NCI-H510A (cell line): ENCODE data around the gene ZNF646.

Source experiments
- DNase-seq: peaks from one replicate; lab custom pipeline; 2025; lab: John Stamatoyannopoulos, UW

Gene ZNF646

GRCh38 chr16:31108035-31108793 lies 34.0 kb downstream of the ZNF646 start, which contains the start of gene BCKDK:
BCKDK (plus strand) TSS chr16:31108386; CDS start chr16:31109224, 838 bp downstream.
- peak; percentile 51 for DNase-seq

GRCh38 chr16:31108794-31109558 lies 34.8 kb downstream of the ZNF646 start:
- no peak for DNase-seq

- DNase-seq: no peak
Observed at GRCh38 chr16:31109622-31110021, 35.4 kb downstream of the ZNF646 start.

DNA sequence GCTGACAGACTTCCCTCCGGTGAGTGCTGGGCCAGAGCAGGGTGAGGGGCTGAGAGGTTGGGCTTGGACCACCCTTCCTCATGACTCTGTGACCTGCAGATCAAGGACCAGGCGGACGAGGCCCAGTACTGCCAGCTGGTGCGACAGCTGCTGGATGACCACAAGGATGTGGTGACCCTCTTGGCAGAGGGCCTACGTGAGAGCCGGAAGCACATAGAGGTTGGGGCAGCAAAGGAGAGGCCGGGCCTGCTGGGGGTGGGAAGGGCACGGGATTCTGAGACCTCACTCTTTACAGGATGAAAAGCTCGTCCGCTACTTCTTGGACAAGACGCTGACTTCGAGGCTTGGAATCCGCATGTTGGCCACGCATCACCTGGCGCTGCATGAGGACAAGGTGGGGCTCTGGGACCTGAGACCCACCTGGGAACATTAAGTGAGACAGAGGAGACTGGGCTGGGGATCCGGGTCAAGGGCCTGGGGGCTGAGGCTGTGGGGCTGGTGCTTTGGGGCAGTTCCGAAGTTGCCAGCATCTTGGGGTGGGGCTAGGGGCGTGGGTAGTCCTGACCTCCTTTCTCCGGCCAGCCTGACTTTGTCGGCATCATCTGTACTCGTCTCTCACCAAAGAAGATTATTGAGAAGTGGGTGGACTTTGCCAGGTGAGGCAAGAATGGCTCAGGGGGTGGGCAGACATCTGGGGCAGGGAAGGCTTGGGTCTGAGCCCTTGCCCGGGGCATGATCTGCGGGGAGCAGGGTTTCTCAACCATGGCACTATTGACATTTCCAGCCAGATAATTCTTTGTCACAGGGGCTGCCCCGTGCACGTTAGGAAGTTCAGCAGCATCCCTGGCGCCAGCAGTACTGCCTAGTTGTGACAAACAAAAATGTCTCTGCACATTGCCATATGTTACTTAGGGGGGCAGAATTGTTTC lies 36.1 kb downstream of the ZNF646 start:
- DNase-seq: no peak

- no peak for DNase-seq
Observed at GRCh38 chr16:31111881-31112466, 37.8 kb downstream of the ZNF646 start.

GRCh38 chr16:31112711-31113110 lies 38.5 kb downstream of the ZNF646 start:
- DNase-seq: no peak

DNA sequence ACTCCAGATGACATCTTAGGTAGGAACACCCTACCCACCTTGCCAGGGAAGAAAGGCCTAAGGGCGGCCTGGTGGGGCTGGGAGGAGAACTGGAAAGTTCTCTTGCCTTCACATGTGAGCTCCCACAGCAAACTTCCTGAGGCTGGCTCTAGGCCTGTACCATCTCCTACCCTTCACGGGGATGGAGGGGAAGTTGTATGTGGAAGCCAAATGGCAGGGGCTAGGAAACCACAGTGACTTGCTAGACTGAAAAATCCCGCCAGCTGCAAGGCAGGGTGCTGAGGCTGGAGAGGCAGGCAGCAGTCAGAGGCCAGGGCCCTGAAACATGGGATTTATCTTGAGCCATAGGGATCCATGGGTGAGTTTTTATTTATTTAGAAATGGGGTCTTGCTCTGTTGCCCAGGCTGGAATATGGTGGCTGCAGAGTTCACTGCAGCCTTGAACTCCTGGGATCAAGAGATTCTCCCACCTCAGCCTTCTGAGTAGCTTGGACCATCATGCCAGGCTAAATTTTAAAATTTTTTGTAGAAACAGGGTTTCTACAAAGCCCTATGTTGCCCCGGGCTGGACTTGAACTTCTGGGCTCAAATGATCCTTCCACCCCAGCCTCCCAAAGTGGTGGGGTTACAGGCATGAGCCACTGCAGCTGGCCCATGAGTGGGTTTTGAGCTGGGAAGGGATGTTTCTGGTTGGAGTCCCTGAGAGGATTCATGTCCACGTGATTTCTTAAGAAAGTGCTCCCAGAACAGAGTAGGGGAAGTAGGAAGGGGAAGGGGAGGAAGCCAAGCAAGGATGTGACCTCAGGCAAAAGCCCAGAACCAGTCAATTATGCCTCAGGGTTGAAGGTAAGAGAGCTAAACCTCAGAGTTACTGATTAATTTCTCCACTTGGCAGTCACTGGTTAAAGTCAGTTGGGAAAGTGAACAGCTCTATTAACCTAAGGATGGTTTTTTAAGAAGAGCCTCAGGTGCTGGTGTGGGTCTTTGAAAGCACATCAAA lies 39.2 kb downstream of the ZNF646 start:
- no peak for DNase-seq

GRCh38 chr16:31114468-31114867 lies 40.2 kb downstream of the ZNF646 start:
- no peak for DNase-seq

DNA sequence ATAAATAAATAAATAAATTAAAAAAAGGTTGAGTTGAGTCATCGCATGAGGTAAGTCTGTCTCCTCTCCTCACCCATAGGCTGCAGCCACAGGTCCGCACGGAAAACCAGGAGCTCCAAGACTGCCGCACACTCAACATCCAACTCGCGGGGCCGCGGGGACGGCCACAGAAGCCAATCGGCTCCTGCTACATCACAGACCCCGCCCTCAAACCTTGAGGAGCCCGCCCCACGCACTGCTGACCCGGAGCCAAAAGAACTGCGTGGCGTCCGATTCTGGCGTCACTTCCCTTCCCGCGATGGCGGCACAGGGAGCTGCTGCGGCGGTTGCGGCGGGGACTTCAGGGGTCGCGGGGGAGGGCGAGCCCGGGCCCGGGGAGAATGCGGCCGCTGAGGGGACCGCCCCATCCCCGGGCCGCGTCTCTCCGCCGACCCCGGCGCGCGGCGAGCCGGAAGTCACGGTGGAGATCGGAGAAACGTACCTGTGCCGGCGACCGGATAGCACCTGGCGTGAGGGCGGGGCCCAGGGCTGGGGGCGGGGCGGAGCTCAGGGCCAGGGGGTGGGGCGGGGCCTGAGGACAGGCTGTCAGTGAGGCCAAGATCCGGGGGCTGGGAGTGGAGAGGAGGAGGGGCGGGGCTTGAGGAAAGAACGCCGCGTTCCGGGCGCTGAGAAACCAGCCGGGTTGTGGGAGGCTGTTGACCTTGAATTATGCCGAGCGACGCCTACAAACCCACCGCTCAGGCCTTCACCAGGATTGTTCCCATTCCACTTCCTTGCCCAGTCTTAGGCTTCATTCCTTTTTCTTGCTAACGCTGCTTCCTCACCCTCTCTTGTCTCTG lies 43.4 kb downstream of the ZNF646 start, which contains the start of gene KAT8:
TSS of gene KAT8 (plus strand) at position 281 of the 839 bp plus-strand sequence. CDS start at position 299, 18 bp downstream.
- DNase-seq: peak; percentile 99

DNA sequence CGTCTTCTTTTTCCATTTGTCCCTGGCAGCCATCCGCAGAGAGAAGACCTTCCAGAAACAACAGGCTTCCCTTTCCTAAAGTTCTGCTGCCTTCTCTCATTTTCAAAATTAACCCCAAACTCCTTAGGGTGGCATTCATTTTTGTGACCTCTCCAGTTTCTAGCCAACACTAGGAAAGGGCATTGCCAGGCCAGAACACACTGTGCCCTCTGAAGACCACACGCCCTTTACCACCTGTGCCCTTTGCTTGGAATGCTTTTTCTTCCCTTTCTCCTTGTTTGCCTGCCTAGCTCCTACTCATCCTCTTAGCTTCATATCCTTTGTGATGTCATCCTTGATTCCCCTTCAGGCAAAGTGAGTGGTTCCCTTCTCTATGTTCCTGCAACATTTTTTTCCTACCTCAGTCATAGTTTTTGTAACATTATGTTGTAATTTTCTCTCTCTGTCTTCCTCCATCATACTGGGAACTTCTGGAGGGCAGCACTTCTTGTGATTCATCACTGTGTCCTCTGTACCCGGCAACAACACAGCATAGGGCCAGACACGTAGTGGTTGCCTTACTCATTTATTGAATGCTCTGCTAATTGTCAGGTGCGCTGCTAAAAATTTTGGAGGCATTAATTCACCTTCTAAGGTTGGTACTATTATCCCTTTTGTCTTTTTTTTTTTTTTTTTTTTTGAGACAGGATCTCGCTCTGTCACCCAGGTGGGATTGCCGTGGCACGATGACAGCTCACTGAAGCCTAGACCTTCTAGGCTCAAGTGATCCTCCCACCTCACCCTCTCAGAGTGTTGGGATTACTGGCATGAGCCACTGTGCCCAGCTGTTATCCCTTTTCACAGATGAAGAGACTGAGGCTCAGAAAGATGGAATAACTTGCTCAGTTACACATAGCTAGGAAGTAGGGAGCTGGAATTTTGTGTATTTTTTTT lies 44.3 kb downstream of the ZNF646 start:
- no peak for DNase-seq

GRCh38 chr16:31120129-31120528 lies 45.9 kb downstream of the ZNF646 start:
- DNase-seq: no peak

GRCh38 chr16:31125844-31126243 lies 51.6 kb downstream of the ZNF646 start:
- no peak for DNase-seq

DNA sequence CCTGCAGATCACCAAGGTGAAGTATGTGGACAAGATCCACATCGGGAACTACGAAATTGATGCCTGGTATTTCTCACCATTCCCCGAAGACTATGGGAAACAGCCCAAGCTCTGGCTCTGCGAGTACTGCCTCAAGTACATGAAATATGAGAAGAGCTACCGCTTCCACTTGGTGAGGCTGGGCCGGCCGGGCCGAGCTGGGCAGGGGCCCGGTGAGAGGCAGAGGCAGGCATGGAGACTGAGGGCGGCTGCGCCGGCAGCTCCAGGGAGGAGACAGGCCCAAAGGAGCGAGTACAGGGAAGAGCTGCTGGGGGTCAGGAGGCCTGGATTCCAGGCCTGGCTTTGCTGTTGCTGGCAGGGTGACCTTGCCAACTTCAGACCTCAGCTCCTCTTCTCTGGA lies 53.0 kb downstream of the ZNF646 start:
- no peak for DNase-seq

GRCh38 chr16:31128711-31129567 lies 54.7 kb downstream of the ZNF646 start:
- DNase-seq: no peak

GRCh38 chr16:31129568-31130335 lies 55.5 kb downstream of the ZNF646 start:
- DNase-seq: no peak

- no peak for DNase-seq
Observed at GRCh38 chr16:31130336-31130891, 56.2 kb downstream of the ZNF646 start.
